Fibroblast of pulmonary artery (primary cell): ENCODE data around the gene CSTF3.
"Not testable (repeated sequence)": the region's sequence is repeated elsewhere in the genome, so short reads cannot be mapped to it uniquely, and the experiment has no call there.

Experiments
- DNase-seq: peaks from one replicate; pipeline ENCODE4 v3.0.0-alpha.2; 2010; ENCODE audit warnings: low read depth
- H3K4me3 ChIP-seq: replicated peaks from 2 replicates; pipeline ENCODE4 v1.5.1; 2011; ENCODE audit warnings: low read depth, mild to moderate bottlenecking, control low read depth, low read length, moderate library complexity
- CTCF ChIP-seq: IDR thresholded peaks from 2 replicates; pipeline ENCODE4 v1.5.1; 2011; ENCODE audit warnings: mild to moderate bottlenecking, control low read depth, low read length, inconsistent platforms; ENCODE audit errors: missing control alignments

Gene CSTF3

GRCh38 chr11:33177676-33178336 is 16.5 kb upstream of the CSTF3 start:
- H3K4me3 ChIP-seq: no peak overlapping the region
- peak; percentile 63 for DNase-seq
- no peak for TF ChIP-seq CTCF

- DNase-seq: not testable (repeated sequence)
Measured at GRCh38 chr11:33176760-33177159, 15.5 kb upstream of the CSTF3 start.

GRCh38 chr11:33172996-33173395 is 11.7 kb upstream of the CSTF3 start:
- H3K4me3 ChIP-seq: no peak overlapping the region
- DNase-seq: peak; percentile 71
- TF ChIP-seq CTCF: no peak

More at GRCh38 chr11:33176760-33177159, 15.5 kb upstream of the CSTF3 start:
- not testable (repeated sequence) for H3K4me3 ChIP-seq

- TF ChIP-seq CTCF: no peak
- DNase-seq: no peak
- no peak overlapping the region for H3K4me3 ChIP-seq
Measured at GRCh38 chr11:33172345-33172744, 11.1 kb upstream of the CSTF3 start.

- DNase-seq: no peak
- no peak for TF ChIP-seq CTCF
- H3K4me3 ChIP-seq: no peak overlapping the region
Measured at GRCh38 chr11:33171251-33171650, 10.0 kb upstream of the CSTF3 start.

GRCh38 chr11:33168709-33169200 is 7.5 kb upstream of the CSTF3 start:
- no peak overlapping the region for H3K4me3 ChIP-seq
- peak; percentile 27 for DNase-seq
- TF ChIP-seq CTCF: no peak

- no peak for DNase-seq
- no peak overlapping the region for H3K4me3 ChIP-seq
- TF ChIP-seq CTCF: no peak
Measured at GRCh38 chr11:33162831-33163230, 1.6 kb upstream of the CSTF3 start.
